ACC112 (cell line): ENCODE data around the gene FRMD8.

Experiments
- H2AFZ ChIP-seq: fragments of 200-600 bp; sonication (generic); one replicate; pipeline ENCODE4 v1.6.0; 2017; ENCODE audit warnings: antibody characterized with exemption, low read length; ENCODE audit not compliant: unreplicated experiment
- H3K27ac ChIP-seq: fragments of 200-600 bp; sonication (generic); 2 replicates; pipeline ENCODE4 v1.5.1; 2014; ENCODE audit warnings: low read depth, mild to moderate bottlenecking, antibody characterized with exemption, low read length, moderate library complexity
- H3K27me3 ChIP-seq: fragments of 200-600 bp; sonication (generic); 2 replicates; pipeline ENCODE4 v1.6.1; 2014; ENCODE audit warnings: mild to moderate bottlenecking, antibody characterized with exemption, low read length, moderate library complexity, mixed read lengths; ENCODE audit not compliant: insufficient read depth
- H3K36me3 ChIP-seq: fragments of 200-600 bp; sonication (generic); 2 replicates; pipeline ENCODE4 v1.6.1; 2016; ENCODE audit warnings: mild to moderate bottlenecking, antibody characterized with exemption, low read length, moderate library complexity, mixed read lengths; ENCODE audit not compliant: insufficient read depth
- H3K4me1 ChIP-seq: fragments of 200-600 bp; sonication (generic); one replicate; pipeline ENCODE4 v1.6.1; 2016; ENCODE audit warnings: low read length, mixed read lengths; ENCODE audit not compliant: insufficient read depth, unreplicated experiment, control insufficient read depth
- H3K4me3 ChIP-seq: fragments of 200-600 bp; sonication (generic); 2 replicates; pipeline ENCODE4 v1.5.1; 2014; ENCODE audit warnings: mild to moderate bottlenecking, low read depth, low read length
- H3K79me2 ChIP-seq: fragments of 200-600 bp; sonication (generic); one replicate; pipeline ENCODE4 v1.6.0; 2016; ENCODE audit warnings: low read length; ENCODE audit not compliant: control insufficient read depth, unreplicated experiment, insufficient read depth

FRMD8 gene

GRCh38 chr11:65393513-65394079 is 7.2 kb downstream of the FRMD8 start:
- peaks cover 47% of the 10 kb centered on the region for H3K79me2 ChIP-seq
- H3K4me3 ChIP-seq = no peak overlapping the region
- peaks cover 4% of the 10 kb centered on the region; the same call in 1 of the 2 replicates for H3K36me3 ChIP-seq
- peaks cover 30% of the 10 kb centered on the region for H3K4me1 ChIP-seq
- no peak overlapping the region for H2AFZ ChIP-seq
- H3K27me3 ChIP-seq = no peaks in the 10 kb centered on the region
- no peak overlapping the region for H3K27ac ChIP-seq

- Histone ChIP-seq H2AFZ (no peak overlapping the region), H3K27me3 (no peaks in the 10 kb centered on the region), H3K27ac (no peak overlapping the region), H3K79me2 (peaks cover 42% of the 10 kb centered on the region), H3K36me3 (no peaks in the 10 kb centered on the region), H3K4me3 (no peak overlapping the region), H3K4me1 (peaks cover 25% of the 10 kb centered on the region)
Measured at GRCh38 chr11:65394125-65394536, 7.7 kb downstream of the FRMD8 start.

GRCh38 chr11:65395961-65396530 is 9.6 kb downstream of the FRMD8 start:
- Histone ChIP-seq H3K36me3 (no peaks in the 10 kb centered on the region), H3K4me3 (no peak overlapping the region), H3K79me2 (peaks cover 23% of the 10 kb centered on the region), H3K27ac (no peak overlapping the region), H3K27me3 (no peaks in the 10 kb centered on the region), H2AFZ (no peak overlapping the region), H3K4me1 (peaks cover 7% of the 10 kb centered on the region)

GRCh38 chr11:65396769-65397745 is 10.6 kb downstream of the FRMD8 start:
- no peak overlapping the region for H2AFZ ChIP-seq
- H3K4me1 ChIP-seq = no peaks in the 10 kb centered on the region
- no peak overlapping the region for H3K27ac ChIP-seq
- no peaks in the 10 kb centered on the region for H3K27me3 ChIP-seq
- no peak overlapping the region for H3K4me3 ChIP-seq
- H3K36me3 ChIP-seq = no peaks in the 10 kb centered on the region
- H3K79me2 ChIP-seq = peaks cover 15% of the 10 kb centered on the region

- Histone ChIP-seq H2AFZ (no peak overlapping the region), H3K36me3 (no peaks in the 10 kb centered on the region; the same call in 1 of the 2 replicates), H3K27me3 (no peaks in the 10 kb centered on the region), H3K27ac (no peak overlapping the region), H3K4me3 (no peak overlapping the region), H3K4me1 (no peaks in the 10 kb centered on the region), H3K79me2 (peaks cover 3% of the 10 kb centered on the region)
Measured at GRCh38 chr11:65398362-65398910, 12.0 kb downstream of the FRMD8 start.

GRCh38 chr11:65399249-65399648 is 12.8 kb downstream of the FRMD8 start:
- H2AFZ ChIP-seq = no peak overlapping the region
- no peaks in the 10 kb centered on the region; the same call in 1 of the 2 replicates for H3K36me3 ChIP-seq
- no peaks in the 10 kb centered on the region for H3K4me1 ChIP-seq
- H3K27ac ChIP-seq = no peak overlapping the region
- no peak overlapping the region for H3K4me3 ChIP-seq
- H3K79me2 ChIP-seq = peaks cover 2% of the 10 kb centered on the region
- H3K27me3 ChIP-seq = no peaks in the 10 kb centered on the region

GRCh38 chr11:65399845-65400244 is 13.4 kb downstream of the FRMD8 start:
- no peaks in the 10 kb centered on the region for H3K4me1 ChIP-seq
- peaks cover 4% of the 10 kb centered on the region for H3K36me3 ChIP-seq
- H2AFZ ChIP-seq = no peak overlapping the region
- no peak overlapping the region for H3K27ac ChIP-seq
- H3K27me3 ChIP-seq = no peaks in the 10 kb centered on the region
- peaks cover 2% of the 10 kb centered on the region for H3K79me2 ChIP-seq
- H3K4me3 ChIP-seq = no peak overlapping the region

- Histone ChIP-seq H3K4me1 (no peaks in the 10 kb centered on the region), H3K36me3 (peaks cover 7% of the 10 kb centered on the region), H3K27ac (no peak overlapping the region), H3K4me3 (no peak overlapping the region), H2AFZ (no peak overlapping the region), H3K27me3 (no peaks in the 10 kb centered on the region), H3K79me2 (peaks cover 2% of the 10 kb centered on the region)
Measured at GRCh38 chr11:65400307-65401072, 14.1 kb downstream of the FRMD8 start.

- Histone ChIP-seq H3K4me1 (no peaks in the 10 kb centered on the region), H3K27ac (no peak overlapping the region), H3K36me3 (peaks cover 7% of the 10 kb centered on the region), H3K4me3 (no peak overlapping the region), H3K79me2 (no peaks in the 10 kb centered on the region), H3K27me3 (no peaks in the 10 kb centered on the region), H2AFZ (no peak overlapping the region)
Measured at GRCh38 chr11:65401073-65401802, 14.8 kb downstream of the FRMD8 start.
